OCI-LY1 (cell line): ENCODE measurements around the gene GNAS-AS1.

ENCODE experiments used
- EZH2 ChIP-seq: fragments of 200-600 bp; sonication (generic), shearing (Covaris generic); IDR thresholded peaks from 2 replicates; pipeline ENCODE4 v1.8.0; 2017; ENCODE audit warnings: borderline replicate concordance, mixed run types, mild to moderate bottlenecking, antibody characterized with exemption, low read length, moderate library complexity, mixed read lengths
- TF ChIP-seq, protein P1 (sequence below): fragments of 200-600 bp; sonication (generic), shearing (Covaris generic); IDR thresholded peaks from 2 replicates; pipeline ENCODE4 v1.5.1; 2017; ENCODE audit warnings: mild to moderate bottlenecking, antibody characterized with exemption, low read length, moderate library complexity, mixed read lengths

DNA sequence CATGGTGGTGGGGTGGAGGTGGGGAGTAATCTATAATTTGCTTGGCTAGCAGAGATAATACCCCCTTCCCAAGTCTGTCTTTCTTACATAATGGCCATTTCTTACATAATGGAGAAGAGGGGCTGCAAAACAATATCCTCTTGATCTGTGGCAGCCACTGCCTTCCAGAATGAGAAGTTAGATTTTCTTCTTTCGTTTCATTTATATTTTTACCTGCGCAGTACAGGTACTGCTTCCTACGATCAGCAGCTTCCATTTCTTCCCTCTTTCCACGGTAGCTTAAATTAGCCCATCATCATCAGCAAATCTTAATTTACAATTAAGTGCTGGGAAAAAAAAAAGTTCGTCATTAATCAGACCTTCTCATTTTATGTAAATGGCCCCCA, 32.0 kb upstream of the GNAS-AS1 start:
- TF ChIP-seq, protein P1, sequence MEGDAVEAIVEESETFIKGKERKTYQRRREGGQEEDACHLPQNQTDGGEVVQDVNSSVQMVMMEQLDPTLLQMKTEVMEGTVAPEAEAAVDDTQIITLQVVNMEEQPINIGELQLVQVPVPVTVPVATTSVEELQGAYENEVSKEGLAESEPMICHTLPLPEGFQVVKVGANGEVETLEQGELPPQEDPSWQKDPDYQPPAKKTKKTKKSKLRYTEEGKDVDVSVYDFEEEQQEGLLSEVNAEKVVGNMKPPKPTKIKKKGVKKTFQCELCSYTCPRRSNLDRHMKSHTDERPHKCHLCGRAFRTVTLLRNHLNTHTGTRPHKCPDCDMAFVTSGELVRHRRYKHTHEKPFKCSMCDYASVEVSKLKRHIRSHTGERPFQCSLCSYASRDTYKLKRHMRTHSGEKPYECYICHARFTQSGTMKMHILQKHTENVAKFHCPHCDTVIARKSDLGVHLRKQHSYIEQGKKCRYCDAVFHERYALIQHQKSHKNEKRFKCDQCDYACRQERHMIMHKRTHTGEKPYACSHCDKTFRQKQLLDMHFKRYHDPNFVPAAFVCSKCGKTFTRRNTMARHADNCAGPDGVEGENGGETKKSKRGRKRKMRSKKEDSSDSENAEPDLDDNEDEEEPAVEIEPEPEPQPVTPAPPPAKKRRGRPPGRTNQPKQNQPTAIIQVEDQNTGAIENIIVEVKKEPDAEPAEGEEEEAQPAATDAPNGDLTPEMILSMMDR, result no peak
- TF ChIP-seq EZH2, result no peak
